ENCODE data around the gene JARID2. TPM values are rescaled to one million over a fixed set of nuclear protein-coding genes. Genes with fewer than 3 reads are reported as not detected.
A peak's percentile ranks its signal among the peaks of the same experiment; 100 is the strongest.

JARID2 gene
- total and polyA plus RNA-seq, 2 of the 13 experiments (the other 11 are each of a cell fraction or from before 2014, with no cell fraction given), result 7.5 to 10.3 TPM

DNA sequence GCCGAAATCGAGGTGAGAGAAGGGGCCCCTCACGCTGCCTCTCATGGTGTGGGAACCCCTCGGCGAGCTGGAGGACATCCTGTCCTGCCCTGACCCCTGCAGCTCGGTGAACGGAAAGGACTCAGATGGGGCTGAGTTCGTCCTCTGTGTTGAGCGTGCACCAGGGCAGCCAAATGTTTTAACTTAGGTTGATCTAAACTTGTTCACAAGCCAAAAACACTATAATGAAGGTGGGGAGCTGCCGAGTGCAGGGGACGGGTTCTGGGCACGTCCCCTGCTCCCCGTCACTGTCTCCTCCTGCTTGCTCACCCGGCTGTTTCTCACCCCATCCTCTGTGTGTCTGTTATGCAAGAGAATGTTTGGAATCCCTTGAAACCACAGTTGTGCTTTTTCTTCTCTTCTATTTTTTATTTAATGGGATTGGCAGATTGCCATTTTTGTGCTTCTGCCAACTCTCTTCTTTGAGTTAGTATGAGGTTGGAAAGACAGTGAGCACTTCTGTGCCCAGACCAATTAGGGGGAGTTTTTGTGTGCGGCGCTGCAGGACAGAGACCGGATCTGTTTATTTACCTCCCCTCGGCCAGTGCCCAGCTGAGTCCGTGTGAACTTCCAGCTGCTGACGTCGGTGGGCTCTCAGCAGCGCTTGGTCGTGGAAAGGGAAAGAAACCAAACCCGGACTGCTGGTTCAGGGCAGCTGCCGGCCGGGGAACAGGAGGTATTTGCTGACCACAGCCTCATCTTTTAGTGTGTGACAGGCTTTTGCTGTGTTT, 258.9 kb downstream of the JARID2 start (continued):
- TF ChIP-seq, protein P1, sequence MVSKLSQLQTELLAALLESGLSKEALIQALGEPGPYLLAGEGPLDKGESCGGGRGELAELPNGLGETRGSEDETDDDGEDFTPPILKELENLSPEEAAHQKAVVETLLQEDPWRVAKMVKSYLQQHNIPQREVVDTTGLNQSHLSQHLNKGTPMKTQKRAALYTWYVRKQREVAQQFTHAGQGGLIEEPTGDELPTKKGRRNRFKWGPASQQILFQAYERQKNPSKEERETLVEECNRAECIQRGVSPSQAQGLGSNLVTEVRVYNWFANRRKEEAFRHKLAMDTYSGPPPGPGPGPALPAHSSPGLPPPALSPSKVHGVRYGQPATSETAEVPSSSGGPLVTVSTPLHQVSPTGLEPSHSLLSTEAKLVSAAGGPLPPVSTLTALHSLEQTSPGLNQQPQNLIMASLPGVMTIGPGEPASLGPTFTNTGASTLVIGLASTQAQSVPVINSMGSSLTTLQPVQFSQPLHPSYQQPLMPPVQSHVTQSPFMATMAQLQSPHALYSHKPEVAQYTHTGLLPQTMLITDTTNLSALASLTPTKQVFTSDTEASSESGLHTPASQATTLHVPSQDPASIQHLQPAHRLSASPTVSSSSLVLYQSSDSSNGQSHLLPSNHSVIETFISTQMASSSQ (IDR thresholded peaks at IDR 0.05; ENCODE audit: low read depth), result no peak
- TF ChIP-seq, protein P1 (CRISPR knock-in tag; IDR thresholded peaks at IDR 0.05; ENCODE audit: borderline replicate concordance), result no peak; the same call in 1 of the 2 replicates
- TF ChIP-seq NR3C1 (CRISPR knock-in tag; IDR thresholded peaks at IDR 0.05), result no peak
- no peak for TF ChIP-seq ZNF207 (IDR thresholded peaks at IDR 0.05; ENCODE audit: borderline replicate concordance)
- TF ChIP-seq NCOA1 (CRISPR knock-in tag; IDR thresholded peaks at IDR 0.05), result no peak
- TF ChIP-seq RAD21 (CRISPR knock-in tag; IDR thresholded peaks at IDR 0.05), result no peak
- peak; percentile 3; the same call in 1 of the 2 replicates for TF ChIP-seq KDM5B (CRISPR knock-in tag; IDR thresholded peaks at IDR 0.05; ENCODE audit: borderline replicate concordance)
- no peak for TF ChIP-seq ZNF577 (CRISPR knock-in tag; IDR thresholded peaks at IDR 0.05; ENCODE audit: borderline replicate concordance, low read depth)
- peak; percentile 14; the same call in 1 of the 2 replicates for TF ChIP-seq ZNF792 (CRISPR knock-in tag; IDR thresholded peaks at IDR 0.05)
- TF ChIP-seq, protein P2, sequence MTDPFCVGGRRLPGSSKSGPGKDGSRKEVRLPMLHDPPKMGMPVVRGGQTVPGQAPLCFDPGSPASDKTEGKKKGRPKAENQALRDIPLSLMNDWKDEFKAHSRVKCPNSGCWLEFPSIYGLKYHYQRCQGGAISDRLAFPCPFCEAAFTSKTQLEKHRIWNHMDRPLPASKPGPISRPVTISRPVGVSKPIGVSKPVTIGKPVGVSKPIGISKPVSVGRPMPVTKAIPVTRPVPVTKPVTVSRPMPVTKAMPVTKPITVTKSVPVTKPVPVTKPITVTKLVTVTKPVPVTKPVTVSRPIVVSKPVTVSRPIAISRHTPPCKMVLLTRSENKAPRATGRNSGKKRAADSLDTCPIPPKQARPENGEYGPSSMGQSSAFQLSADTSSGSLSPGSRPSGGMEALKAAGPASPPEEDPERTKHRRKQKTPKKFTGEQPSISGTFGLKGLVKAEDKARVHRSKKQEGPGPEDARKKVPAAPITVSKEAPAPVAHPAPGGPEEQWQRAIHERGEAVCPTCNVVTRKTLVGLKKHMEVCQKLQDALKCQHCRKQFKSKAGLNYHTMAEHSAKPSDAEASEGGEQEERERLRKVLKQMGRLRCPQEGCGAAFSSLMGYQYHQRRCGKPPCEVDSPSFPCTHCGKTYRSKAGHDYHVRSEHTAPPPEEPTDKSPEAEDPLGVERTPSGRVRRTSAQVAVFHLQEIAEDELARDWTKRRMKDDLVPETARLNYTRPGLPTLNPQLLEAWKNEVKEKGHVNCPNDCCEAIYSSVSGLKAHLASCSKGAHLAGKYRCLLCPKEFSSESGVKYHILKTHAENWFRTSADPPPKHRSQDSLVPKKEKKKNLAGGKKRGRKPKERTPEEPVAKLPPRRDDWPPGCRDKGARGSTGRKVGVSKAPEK (CRISPR knock-in tag; IDR thresholded peaks at IDR 0.05; ENCODE audit: borderline replicate concordance), result no peak
- no peak for TF ChIP-seq SAFB2 (CRISPR knock-in tag; IDR thresholded peaks at IDR 0.05; ENCODE audit: borderline replicate concordance, low read depth)
- TF ChIP-seq, protein P3, sequence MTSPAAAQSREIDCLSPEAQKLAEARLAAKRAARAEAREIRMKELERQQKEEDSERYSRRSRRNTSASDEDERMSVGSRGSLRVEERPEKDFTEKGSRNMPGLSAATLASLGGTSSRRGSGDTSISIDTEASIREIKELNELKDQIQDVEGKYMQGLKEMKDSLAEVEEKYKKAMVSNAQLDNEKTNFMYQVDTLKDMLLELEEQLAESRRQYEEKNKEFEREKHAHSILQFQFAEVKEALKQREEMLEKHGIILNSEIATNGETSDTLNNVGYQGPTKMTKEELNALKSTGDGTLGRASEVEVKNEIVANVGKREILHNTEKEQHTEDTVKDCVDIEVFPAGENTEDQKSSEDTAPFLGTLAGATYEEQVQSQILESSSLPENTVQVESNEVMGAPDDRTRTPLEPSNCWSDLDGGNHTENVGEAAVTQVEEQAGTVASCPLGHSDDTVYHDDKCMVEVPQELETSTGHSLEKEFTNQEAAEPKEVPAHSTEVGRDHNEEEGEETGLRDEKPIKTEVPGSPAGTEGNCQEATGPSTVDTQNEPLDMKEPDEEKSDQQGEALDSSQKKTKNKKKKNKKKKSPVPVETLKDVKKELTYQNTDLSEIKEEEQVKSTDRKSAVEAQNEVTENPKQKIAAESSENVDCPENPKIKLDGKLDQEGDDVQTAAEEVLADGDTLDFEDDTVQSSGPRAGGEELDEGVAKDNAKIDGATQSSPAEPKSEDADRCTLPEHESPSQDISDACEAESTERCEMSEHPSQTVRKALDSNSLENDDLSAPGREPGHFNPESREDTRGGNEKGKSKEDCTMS (CRISPR knock-in tag; conservative IDR thresholded peaks at IDR 0.05), result no peak
- TF ChIP-seq ZNF264 (CRISPR knock-in tag; IDR thresholded peaks at IDR 0.05), result 0 out of 2 replicates have a peak, but pooled peaks have one; percentile 9
- TF ChIP-seq ARID2 (CRISPR knock-in tag; IDR thresholded peaks at IDR 0.05; ENCODE audit: borderline replicate concordance), result no peak
- TF ChIP-seq, protein P4, sequence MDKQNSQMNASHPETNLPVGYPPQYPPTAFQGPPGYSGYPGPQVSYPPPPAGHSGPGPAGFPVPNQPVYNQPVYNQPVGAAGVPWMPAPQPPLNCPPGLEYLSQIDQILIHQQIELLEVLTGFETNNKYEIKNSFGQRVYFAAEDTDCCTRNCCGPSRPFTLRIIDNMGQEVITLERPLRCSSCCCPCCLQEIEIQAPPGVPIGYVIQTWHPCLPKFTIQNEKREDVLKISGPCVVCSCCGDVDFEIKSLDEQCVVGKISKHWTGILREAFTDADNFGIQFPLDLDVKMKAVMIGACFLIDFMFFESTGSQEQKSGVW (CRISPR knock-in tag; IDR thresholded peaks at IDR 0.05; ENCODE audit: borderline replicate concordance), result no peak
- 0 out of 2 replicates have a peak, but pooled peaks have one; percentile 50 for TF ChIP-seq ZIK1 (CRISPR knock-in tag; IDR thresholded peaks at IDR 0.05; ENCODE audit: borderline replicate concordance, low read depth)
- TF ChIP-seq, protein P5, sequence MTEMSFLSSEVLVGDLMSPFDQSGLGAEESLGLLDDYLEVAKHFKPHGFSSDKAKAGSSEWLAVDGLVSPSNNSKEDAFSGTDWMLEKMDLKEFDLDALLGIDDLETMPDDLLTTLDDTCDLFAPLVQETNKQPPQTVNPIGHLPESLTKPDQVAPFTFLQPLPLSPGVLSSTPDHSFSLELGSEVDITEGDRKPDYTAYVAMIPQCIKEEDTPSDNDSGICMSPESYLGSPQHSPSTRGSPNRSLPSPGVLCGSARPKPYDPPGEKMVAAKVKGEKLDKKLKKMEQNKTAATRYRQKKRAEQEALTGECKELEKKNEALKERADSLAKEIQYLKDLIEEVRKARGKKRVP (CRISPR knock-in tag; IDR thresholded peaks at IDR 0.05), result no peak

Data from HepG2 (cell line).